Measurements from ENCODE around the gene TOR4A. TPM values are rescaled to one million over a fixed set of nuclear protein-coding genes. Genes with fewer than 3 reads are reported as not detected.
"Not testable (repeated sequence)": the region's sequence is repeated elsewhere in the genome, so short reads cannot be mapped to it uniquely, and the experiment has no call there.

The TOR4A gene
- total RNA-seq, 2 experiments from 2014 or later, result 6.6 to 6.8 TPM

GRCh38 chr9:137325799-137326198 is 48.3 kb downstream of the TOR4A start:
- CTCF ChIA-PET, result interaction anchor here (1.5 kb wide), 1 partner anchor 24 kb away, joined by 6 read pairs; the partner anchor contains the start of gene NRARP

DNA sequence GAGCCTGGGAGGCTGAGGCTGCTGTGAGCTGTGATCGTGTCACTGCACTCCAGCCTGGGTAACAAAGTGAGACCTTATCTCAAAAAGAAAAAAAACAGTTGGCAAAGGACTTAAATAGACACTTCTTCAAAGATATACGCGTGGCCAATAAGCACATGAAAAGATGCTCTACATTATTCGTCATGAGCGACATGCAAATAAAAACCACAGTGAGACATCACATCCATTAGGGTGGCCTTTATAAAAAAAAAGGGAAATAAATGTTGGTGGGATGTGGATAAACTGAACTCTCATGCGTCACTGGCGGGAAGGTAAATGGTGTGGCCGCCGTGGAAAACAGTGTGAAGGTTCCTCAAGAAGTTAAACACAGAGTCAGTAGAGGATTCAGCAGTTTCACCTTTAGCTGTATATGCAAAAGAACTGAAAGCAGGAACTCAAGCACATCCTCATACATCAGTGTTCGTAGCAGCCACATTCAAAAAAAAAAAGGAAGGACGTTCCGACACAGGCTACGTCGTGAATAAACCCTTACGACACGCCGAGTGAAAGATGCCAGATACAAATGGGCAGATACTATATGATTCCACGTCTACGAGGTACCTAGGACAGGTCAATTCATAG is 49.0 kb downstream of the TOR4A start:
- Mint-ChIP-seq H3K36me3 (peaks cover 7% of the 10 kb centered on the region), H3K27me3 (peaks cover 34% of the 10 kb centered on the region), H3K27ac (no peak overlapping the region), H3K9me3 (peaks cover 17% of the 10 kb centered on the region), H3K4me3 (peak overlapping the region; percentile 16), H3K4me1 (ENCODE audit: low read depth) (peaks cover 4% of the 10 kb centered on the region)
- CTCF ChIA-PET, result no interaction called here
- DNase-seq, result peak; percentile 10
- POLR2A ChIA-PET, result no interaction called here
- intact Hi-C loops (cut with micrococcal nuclease), result no loop called here

More at GRCh38 chr9:137325799-137326198, 48.3 kb downstream of the TOR4A start:
- Mint-ChIP-seq H3K4me1 (ENCODE audit: low read depth) (peaks cover 4% of the 10 kb centered on the region), H3K27ac (no peak overlapping the region), H3K36me3 (peaks cover 7% of the 10 kb centered on the region), H3K9me3 (peaks cover 17% of the 10 kb centered on the region), H3K27me3 (peaks cover 34% of the 10 kb centered on the region), H3K4me3 (no peak overlapping the region)
- POLR2A ChIA-PET, result no interaction called here
- intact Hi-C loops (cut with micrococcal nuclease), result no loop called here
- DNase-seq, result no peak

DNA sequence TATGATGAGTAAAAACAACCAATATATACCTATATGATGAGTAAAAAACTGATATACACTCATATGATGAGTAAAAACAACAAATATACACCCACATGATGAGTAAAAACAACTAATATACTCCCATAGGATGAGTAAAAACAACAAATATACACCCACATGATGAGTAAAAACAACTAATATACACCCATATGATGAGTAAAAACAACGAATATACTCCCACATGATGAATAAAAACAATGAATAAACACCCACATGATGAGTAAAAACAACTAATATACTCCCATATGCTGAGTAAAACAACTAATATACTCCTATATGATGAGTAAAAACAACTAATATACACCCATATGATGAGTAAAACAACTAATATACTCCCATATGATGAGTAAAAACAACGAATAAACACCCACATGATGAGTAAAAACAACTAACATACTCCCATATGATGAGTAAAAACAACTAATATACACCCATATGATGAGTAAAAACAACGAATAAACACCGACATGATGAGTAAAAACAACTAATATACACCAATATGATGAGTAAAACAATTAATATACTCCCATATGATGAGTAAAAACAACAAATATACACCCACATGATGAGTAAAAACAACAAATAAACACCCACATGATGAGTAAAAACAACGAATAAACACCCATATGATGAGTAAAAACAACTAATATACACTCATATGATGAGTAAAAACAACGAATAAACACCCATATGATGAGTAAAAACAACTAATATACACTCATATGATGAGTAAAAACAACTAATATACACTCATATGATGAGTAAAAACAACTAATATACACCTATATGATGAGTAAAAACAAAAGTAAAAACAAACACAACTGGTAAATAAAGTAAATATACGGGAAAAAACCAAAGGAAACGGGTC is 50.4 kb downstream of the TOR4A start:
- DNase-seq; CTCF ChIA-PET; intact Hi-C loops (cut with micrococcal nuclease); H3K36me3 Mint-ChIP-seq; H3K4me1 Mint-ChIP-seq (ENCODE audit: low read depth); POLR2A ChIA-PET; H3K4me3 Mint-ChIP-seq: not testable (repeated sequence)
- H3K27ac Mint-ChIP-seq, result peak overlapping the region; percentile 39
- peaks cover 30% of the 10 kb centered on the region for H3K27me3 Mint-ChIP-seq
- H3K9me3 Mint-ChIP-seq, result peaks cover 17% of the 10 kb centered on the region

GRCh38 chr9:137329590-137329989 is 52.1 kb downstream of the TOR4A start:
- not testable (repeated sequence) for H3K27ac Mint-ChIP-seq

GRCh38 chr9:137330689-137331088 is 53.2 kb downstream of the TOR4A start:
- intact Hi-C loops (cut with micrococcal nuclease), result no loop called here
- H3K36me3 Mint-ChIP-seq, result peaks cover 7% of the 10 kb centered on the region
- H3K4me1 Mint-ChIP-seq (ENCODE audit: low read depth), result peaks cover 4% of the 10 kb centered on the region
- H3K27me3 Mint-ChIP-seq, result peaks cover 22% of the 10 kb centered on the region
- ChIA-PET CTCF (no interaction called here), POLR2A (no interaction called here)
- DNase-seq, result no peak
- H3K27ac Mint-ChIP-seq, result no peak overlapping the region
- peaks cover 18% of the 10 kb centered on the region for H3K9me3 Mint-ChIP-seq
- no peak overlapping the region for H3K4me3 Mint-ChIP-seq

More at GRCh38 chr9:137329590-137329989, 52.1 kb downstream of the TOR4A start:
- intact Hi-C loops (cut with micrococcal nuclease); H3K4me3 Mint-ChIP-seq; H3K4me1 Mint-ChIP-seq (ENCODE audit: low read depth); POLR2A ChIA-PET; H3K36me3 Mint-ChIP-seq; DNase-seq; CTCF ChIA-PET: not testable (repeated sequence)
- H3K27me3 Mint-ChIP-seq, result peaks cover 27% of the 10 kb centered on the region
- H3K9me3 Mint-ChIP-seq, result peaks cover 17% of the 10 kb centered on the region

DNA sequence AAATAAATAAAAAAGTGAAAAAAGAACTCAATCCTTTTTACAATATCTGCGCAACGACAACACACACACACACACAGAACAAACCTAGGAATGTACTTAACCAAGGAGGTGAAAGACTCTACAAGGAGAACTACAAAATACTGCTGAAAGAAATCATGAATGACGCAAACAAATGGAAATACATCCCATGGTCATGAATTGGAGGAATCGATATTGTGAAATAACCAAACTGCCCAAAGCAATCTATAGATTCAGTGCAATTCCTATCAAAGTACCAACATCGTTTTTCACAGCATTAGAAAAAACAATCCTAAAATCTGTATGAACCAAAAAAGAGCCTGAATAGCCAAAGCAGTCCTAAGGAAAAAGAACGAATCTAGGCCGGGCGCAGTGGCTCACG is 54.4 kb downstream of the TOR4A start:
- ChIA-PET POLR2A (no interaction called here), CTCF (no interaction called here)
- Mint-ChIP-seq H3K9me3 (peaks cover 25% of the 10 kb centered on the region), H3K36me3 (peaks cover 6% of the 10 kb centered on the region), H3K4me3 (no peak overlapping the region), H3K27me3 (peaks cover 10% of the 10 kb centered on the region), H3K4me1 (ENCODE audit: low read depth) (peaks cover under 1% of the 10 kb centered on the region), H3K27ac (no peak overlapping the region)
- intact Hi-C loops (cut with micrococcal nuclease), result no loop called here
- DNase-seq, result no peak

Other genes starting within 250 kb of the TOR4A start
- gene ABCA2, start 249.5 kb upstream of the TOR4A start, total RNA-seq, result 10 to 100 TPM; 22.1 to 22.9 TPM
- 1 to 10 TPM in 1 of 2 experiments, under 1 TPM in 1; 0.85 to 1.3 TPM for gene FUT7, start 245.6 kb upstream of the TOR4A start, total RNA-seq
- gene NPDC1, start 231.5 kb upstream of the TOR4A start, total RNA-seq, result 10 to 100 TPM; 36.0 to 42.6 TPM
- not detected for gene ENTPD2, start 223.7 kb upstream of the TOR4A start, total RNA-seq
- 1 to 10 TPM; 6.4 to 6.6 TPM for gene SAPCD2, start 207.2 kb upstream of the TOR4A start, total RNA-seq
- 1 to 10 TPM; 6.7 to 7.7 TPM for gene UAP1L1, start 200.2 kb upstream of the TOR4A start, total RNA-seq
- 10 to 100 TPM; 32.9 to 33.1 TPM for gene MAN1B1, start 190.7 kb upstream of the TOR4A start, total RNA-seq
- gene DPP7, start 163.0 kb upstream of the TOR4A start, total RNA-seq, result 100 to 1,000 TPM; 195 to 208 TPM
- not detected for gene GRIN1, start 138.6 kb upstream of the TOR4A start, total RNA-seq
- not detected for gene LRRC26, start 107.7 kb upstream of the TOR4A start, total RNA-seq
- gene TMEM210, start 105.7 kb upstream of the TOR4A start, total RNA-seq, result not detected
- gene ANAPC2, start 89.2 kb upstream of the TOR4A start, total RNA-seq, result 10 to 100 TPM; 36.3 to 36.9 TPM
- gene SSNA1, start 89.0 kb upstream of the TOR4A start, total RNA-seq, result 10 to 100 TPM; 58.9 to 62.1 TPM
- gene TPRN, start 77.0 kb upstream of the TOR4A start, total RNA-seq, result 1 to 10 TPM; 6.1 to 6.7 TPM
- gene TMEM203, start 72.1 kb upstream of the TOR4A start, total RNA-seq, result 10 to 100 TPM; 30.0 to 31.1 TPM
- gene NDOR1, start 72.0 kb upstream of the TOR4A start, total RNA-seq, result 10 to 100 TPM; 29.4 to 31.3 TPM
- gene RNF208, start 55.5 kb upstream of the TOR4A start, total RNA-seq, result 1 to 10 TPM; 3.4 to 4.4 TPM
- under 1 TPM; 0.21 to 0.70 TPM for gene CYSRT1, start 52.6 kb upstream of the TOR4A start, total RNA-seq
- not detected for gene RNF224, start 50.2 kb upstream of the TOR4A start, total RNA-seq
- gene SLC34A3, start 46.8 kb upstream of the TOR4A start, total RNA-seq, result not detected
- 100 to 1,000 TPM; 320 to 325 TPM for gene TUBB4B, start 36.4 kb upstream of the TOR4A start, total RNA-seq
- not detected for gene STPG3, start 26.4 kb upstream of the TOR4A start, total RNA-seq
- 10 to 100 TPM; 57.2 to 57.9 TPM for gene NELFB, start 22.4 kb upstream of the TOR4A start, total RNA-seq
- gene NRARP, start 24.5 kb downstream of the TOR4A start, total RNA-seq, result 1 to 10 TPM in 1 of 2 experiments, under 1 TPM in 1; 0.82 to 1.1 TPM
- gene EXD3, start 145.4 kb downstream of the TOR4A start, total RNA-seq, result 10 to 100 TPM; 13.5 to 13.6 TPM
- gene NOXA1, start 145.7 kb downstream of the TOR4A start, total RNA-seq, result 1 to 10 TPM; 1.1 TPM
- gene ENTPD8, start 163.6 kb downstream of the TOR4A start, total RNA-seq, result not detected
- gene NSMF, start 181.6 kb downstream of the TOR4A start, total RNA-seq, result 10 to 100 TPM; 29.9 to 31.6 TPM

Measured in activated CD4-positive, alpha-beta memory T cell treated with anti-CD3 and anti-CD28 coated beads for 36 hours (primary cell).